Nucleus accumbens (tissue), 56 donors: Measurements from ENCODE around the gene PSMC6.
"Not testable (repeated sequence)": the region's sequence is repeated elsewhere in the genome, so short reads cannot be mapped to it uniquely, and the experiment has no call there.

ENCODE experiments used
- DNase-seq, 56 donors: peaks; one replicate each; lab custom pipeline; 2025; lab: John Stamatoyannopoulos, UW

PSMC6 gene

DNA sequence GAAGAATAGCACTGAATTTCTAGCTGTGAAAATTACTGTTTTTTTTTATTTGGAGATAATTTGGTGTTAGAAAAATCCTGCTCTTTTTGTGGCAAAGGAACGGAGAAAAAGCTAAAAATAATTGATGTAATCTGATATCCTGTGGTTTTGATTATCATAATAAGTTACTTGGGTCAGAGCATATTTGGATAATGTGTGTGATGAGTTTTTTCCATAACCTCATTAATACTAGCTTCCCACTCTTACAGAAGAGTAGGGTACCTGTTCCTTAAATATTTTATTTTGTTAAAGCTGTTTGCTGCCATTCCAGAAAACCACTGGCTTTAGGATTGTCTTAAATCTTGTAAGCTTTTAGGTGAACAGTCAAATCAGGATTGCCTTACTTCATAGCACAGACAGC, 4.7 kb downstream of the PSMC6 start:
- no peak for DNase-seq

DNA sequence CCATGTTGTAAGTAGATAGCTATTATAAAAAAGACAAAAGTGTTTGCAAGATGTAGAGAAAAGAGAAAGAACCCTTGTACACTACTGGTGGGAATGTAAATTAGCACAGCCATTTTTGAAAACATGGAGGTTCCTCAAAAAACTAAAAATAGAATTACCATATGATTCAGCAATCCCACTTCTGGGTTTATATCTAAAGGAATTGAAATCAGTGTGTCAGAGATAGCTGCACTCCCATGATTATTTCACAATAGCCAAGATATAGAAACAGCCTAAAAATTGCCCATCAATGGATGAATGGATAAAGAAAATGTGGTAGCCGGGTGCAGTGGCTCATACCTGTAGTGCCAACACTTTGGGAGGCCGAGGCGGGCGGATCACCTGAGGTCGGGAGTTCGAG, 9.2 kb downstream of the PSMC6 start:
- DNase-seq, result no peak

DNA sequence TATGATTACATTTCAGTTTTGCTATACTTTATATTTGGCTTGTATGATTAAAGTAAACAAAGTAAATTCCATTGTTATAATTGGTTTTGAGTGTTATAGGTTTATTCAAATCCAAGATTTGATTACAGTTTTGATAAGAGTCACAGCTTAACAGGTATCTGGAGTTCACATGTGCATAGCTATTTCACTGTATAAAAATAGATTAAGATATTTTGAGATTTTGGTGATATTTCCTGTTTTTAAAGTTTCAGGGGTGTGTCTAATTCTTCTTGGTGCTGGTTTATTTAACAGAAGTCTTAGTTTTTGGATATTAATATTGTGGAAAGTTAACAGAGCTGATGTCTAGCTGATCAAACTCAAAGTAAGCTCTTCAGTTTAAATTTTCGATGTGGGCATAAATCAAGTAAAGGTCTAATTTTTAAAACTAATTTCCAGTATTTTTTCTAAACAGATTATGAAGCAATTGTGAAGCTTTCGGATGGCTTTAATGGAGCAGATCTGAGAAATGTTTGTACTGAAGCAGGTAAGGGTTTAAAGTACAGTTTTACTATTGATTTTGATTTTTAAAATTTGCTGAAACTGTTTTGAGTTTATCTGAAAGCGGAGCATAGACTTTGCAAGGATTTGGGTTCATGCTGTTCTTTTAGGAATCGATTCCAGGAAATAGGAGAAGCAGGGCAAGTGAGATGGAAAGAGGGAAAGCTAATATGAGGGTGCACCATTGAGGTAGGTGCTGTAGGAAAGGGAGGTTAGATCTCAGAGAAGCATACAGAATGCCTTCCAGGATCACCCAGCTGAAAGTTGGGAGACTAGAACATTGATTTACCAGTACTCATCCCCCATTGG, 16.7 kb downstream of the PSMC6 start:
- no peak for DNase-seq

- DNase-seq, result no peak
Measured at GRCh38 chr14:52724360-52724644, 17.3 kb downstream of the PSMC6 start.

DNA sequence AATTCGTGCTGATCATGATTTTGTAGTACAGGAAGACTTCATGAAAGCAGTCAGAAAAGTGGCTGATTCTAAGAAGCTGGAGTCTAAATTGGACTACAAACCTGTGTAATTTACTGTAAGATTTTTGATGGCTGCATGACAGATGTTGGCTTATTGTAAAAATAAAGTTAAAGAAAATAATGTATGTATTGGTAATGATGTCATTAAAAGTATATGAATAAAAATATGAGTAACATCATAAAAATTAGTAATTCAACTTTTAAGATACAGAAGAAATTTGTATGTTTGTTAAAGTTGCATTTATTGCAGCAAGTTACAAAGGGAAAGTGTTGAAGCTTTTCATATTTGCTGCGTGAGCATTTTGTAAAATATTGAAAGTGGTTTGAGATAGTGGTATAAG, 20.5 kb downstream of the PSMC6 start:
- not testable (repeated sequence) for DNase-seq

DNA sequence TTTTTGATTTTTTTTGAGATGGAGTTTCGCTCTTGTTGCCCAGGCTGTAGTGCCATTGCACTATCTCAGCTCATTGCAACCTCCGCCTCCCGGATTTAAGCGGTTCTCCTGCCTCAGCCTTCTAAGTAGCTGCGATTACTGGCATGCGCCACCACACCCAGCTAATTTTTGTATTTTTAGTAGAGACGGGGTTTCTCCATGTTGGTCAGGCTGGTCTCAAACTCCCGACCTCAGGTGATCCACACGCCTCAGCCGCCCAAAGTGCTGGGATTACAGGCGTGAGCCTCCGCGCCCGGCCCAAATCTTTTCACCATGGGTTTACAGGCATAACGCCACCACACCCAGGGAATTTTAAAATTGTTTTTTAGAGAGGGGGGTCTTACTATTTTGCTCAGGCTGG, 22.0 kb downstream of the PSMC6 start:
- not testable (repeated sequence) for DNase-seq

DNA sequence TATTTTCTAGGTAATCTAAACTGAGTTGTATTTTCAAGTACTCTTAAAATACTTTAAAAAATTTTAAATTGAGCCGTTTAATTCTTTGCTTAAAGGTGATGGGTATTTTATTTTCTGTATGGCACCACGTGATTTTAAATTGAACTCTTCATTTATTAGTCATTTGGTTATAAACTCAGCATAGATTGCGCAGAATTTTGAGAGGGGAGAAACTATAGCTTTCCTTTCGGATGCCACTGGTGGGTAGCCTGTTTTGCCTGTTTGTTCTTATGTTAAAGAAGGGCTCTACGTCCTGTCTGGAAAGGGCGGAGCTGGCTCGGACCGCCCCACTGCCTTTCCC, 22.6 kb downstream of the PSMC6 start:
- DNase-seq, result no peak

DNA sequence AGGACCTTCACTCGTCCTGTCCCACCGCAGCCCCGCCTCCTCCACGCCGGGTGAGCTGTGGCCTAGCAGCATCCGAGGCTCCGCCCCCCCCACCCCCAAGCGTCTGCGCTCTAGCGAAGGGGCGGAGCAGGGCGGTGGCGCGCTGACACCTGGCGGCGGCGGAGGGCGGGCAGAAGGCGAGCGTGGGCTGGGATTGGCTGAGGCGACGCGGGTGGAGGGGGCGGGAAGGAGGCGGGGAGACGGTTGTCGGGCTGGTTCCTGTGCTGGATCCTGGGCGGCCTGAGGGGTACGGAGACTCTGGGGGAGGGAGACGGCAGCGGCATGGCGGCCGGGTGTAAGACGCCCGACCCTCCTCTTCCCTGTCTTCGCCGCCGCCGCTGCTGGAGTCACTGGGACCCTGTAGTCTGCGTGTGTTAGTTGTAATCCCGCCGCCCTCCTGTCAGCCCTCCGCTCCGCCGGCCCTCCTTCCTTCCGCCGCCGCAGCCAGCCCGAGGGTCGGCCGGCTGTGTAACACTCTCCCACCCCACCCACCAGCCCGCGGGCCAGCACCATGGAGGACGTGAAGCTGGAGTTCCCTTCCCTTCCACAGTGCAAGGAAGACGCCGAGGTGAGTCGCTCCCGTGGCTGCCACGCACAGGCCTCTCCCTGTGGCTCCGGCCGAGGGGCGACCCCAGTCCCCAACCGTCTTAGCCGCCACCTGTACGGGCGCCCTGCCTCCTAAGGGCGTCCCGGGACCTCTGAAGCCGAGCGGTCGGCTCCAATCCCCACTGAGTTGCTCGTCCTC, 23.1 kb downstream of the PSMC6 start, which contains the start of gene STYX:
Gene STYX (plus strand): TSS at position 242 of the 784 bp plus-strand sequence. CDS start 309 bp downstream, at position 551.
- DNase-seq, result peak; percentile 79 to 99 (median 95)

- peak in 1 of 56 donors; percentile 37 for DNase-seq
Measured at GRCh38 chr14:52730709-52731111, 23.7 kb downstream of the PSMC6 start.

GRCh38 chr14:52733824-52734223, 26.8 kb downstream of the PSMC6 start:
- DNase-seq, result no peak

- no peak for DNase-seq
Measured at GRCh38 chr14:52735921-52736489, 29.0 kb downstream of the PSMC6 start.

DNA sequence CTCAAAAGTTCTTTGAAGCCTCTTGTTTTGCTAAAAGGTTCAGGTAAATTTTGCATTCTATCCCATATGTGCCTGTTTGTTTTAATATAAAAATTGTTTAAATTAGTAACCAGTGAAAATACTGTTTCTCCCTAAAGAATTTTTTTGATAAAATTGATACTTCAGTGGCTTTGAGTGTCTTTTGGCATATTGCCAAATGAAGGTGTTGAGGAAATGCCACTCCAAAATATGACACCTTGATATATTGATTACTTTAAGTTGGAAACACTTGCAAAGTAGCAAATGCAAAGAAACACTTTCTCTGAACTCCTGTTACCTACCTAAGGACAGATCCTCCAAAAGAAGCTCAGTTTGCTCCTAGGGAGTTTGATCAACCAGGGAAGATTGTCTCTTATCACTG, 31.4 kb downstream of the PSMC6 start:
- no peak for DNase-seq

- no peak for DNase-seq
Measured at GRCh38 chr14:52740751-52741150, 33.8 kb downstream of the PSMC6 start.

DNA sequence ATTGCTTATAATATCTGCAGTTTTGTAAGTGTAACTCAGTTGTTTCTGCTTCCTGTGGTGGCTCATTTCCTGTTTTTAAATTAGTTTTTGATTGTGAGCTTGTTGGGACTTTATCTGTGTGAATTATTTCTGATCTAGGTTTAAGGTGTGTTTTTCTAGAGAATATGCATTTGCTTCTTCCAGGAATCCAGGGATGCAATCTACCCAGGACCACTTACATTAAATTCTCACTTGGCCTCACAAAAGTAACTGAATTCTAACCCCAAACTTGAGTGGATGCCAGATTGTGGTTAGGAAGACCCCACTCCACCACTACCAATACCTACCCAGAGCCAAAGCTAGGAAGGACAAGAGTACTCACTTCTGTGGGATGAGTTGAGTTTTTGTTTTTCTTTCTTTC, 34.9 kb downstream of the PSMC6 start:
- no peak for DNase-seq

DNA sequence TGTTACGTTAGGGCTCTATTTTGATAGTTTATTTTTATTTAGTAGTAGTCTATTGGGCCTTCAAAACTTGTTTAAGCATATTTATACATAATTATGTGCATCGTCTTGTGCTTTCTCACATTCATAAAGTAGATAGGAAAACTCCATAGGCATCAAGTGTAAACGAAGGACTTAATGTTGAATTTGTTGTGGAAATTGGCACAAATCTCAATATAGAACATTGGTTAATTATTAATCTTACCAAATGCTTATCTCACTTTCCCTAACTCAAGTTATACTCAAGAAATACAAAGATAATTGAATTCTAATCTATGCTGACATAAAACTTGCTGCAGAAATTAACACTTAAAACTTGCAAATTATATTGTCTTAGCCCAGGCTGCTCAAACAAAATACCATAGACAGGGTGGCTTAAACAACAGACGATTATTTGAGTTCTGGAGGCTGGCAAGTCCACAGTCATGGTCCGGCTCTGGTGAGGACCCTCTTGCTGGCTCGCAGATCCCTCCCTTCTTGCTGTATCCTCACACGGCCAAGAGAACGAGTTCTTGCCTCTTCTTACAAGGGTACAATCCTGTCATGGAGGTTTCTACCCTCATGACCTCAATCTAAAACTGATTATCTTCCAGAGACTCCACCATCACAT, 41.8 kb downstream of the PSMC6 start:
- no peak for DNase-seq

DNA sequence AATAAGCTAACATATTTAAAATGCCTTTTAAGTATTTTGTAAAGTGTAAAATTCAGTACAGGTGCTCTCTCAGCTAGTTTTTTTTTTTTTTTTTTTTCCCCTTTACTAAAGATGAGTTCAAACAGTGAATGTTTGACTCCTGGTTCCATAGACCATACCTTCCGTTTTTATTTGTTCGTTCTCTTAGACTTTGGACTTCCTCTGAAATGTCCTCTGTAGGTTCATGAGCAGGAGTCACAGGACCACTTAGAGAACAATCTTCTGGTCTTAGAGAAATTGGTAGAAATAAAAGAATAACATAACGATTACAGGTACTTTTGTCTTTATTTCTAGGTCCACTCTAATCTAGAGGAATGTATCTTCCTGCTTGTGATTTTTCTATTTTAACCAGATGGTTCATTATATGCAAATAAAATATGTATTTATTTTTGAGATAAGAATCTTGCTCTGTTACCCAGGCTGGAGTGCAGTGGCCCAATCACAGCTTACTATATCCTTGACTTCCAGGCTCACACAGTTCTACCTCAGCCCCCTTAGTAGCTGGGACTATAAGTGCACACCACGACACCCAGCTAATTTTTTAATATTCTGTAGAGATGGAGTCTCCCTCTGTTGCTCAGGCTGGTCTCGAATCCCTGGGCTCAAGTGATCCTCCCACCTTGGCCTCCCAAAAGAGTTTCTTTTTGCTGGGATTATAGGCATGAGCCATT, 48.8 kb downstream of the PSMC6 start:
- DNase-seq, result no peak

GRCh38 chr14:52759145-52759544, 52.1 kb downstream of the PSMC6 start:
- no peak for DNase-seq

- not testable (repeated sequence) for DNase-seq
Measured at GRCh38 chr14:52762923-52763322, 55.9 kb downstream of the PSMC6 start.

DNA sequence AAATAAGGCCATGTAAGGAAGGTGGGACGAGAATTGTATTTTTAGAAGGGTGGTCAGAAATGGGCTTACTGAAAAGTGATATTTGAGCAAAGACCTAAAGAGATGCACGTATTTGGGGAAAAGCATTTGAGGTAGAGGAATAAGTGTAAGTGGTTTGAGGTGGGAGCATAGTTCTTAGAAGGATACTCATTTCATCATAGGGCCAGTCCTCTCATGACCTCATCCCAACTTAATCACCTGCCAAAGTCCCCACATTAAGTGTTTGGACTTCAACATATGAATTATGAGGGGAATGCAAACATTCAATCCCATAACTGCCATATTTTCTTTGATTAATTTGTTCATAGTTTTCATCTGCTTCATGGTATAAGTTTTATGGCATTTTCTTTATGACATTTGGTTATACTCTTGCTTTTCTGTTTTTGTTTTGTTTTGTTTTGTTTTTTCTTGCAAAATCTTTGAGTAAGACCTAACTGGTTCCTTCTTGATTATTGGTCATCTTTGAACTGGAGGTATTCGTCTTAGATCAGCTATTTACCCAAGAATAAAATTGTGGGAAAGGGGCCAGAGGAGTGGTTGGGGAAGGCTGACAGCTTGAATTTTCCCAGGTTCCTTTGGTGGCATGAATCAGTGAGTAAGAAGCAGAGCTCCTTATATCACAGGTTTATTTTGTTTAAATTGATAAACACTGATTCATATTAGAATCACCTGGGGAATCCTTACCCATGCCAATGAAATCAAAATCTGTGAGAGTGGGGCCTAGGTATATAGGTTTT, 60.2 kb downstream of the PSMC6 start:
- DNase-seq, result no peak

- DNase-seq, result no peak
Measured at GRCh38 chr14:52769887-52770286, 62.9 kb downstream of the PSMC6 start.
